ENCODE results near the gene KRT16.
"Not testable (repeated sequence)": the region's sequence is repeated elsewhere in the genome, so short reads cannot be mapped to it uniquely, and the experiment has no call there.

The KRT16 gene

DNA sequence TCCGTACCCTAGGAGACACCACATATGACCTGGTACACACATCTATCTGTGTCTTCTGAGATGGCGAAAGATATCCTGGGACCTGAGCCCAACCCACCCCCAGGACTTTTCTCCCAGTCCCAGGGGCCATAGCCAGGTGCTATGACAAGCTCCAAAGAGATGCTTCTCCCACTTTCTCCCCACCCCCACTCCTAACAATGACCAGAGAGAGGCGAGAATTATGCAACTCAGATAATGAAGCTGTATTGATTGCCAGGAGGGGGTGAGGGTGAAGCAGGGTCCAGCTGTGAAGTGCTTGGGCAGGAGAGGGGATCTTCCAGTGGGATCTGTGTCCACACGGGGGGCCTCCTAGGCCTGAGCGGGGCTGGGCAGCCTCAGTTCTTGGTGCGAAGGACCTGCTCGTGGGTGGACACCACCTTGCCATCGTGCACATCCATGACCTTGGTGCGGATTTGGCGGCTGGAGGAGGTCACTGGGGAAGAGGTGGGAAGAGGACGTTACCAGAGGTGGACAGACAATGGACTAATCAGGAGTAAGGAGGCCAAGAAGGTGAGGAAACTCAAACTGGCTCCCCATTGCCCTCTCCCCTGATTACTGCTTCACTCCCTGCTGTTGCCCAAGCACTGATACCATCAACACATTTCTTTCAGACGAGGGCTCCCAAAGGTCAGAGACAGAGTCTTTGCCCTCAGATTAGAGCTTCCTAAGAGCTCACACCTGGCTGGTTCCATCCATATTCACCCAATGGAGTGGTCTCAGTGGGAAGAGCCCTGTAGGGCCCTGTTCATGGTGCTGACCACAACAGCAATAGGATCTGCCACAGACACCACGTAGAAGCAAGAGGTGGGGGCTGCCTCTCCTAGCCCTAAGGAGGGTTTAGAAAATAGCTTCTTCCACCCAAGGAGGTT, 30.3 kb downstream of the KRT16 start:
- not testable (repeated sequence) for DNase-seq

DNA sequence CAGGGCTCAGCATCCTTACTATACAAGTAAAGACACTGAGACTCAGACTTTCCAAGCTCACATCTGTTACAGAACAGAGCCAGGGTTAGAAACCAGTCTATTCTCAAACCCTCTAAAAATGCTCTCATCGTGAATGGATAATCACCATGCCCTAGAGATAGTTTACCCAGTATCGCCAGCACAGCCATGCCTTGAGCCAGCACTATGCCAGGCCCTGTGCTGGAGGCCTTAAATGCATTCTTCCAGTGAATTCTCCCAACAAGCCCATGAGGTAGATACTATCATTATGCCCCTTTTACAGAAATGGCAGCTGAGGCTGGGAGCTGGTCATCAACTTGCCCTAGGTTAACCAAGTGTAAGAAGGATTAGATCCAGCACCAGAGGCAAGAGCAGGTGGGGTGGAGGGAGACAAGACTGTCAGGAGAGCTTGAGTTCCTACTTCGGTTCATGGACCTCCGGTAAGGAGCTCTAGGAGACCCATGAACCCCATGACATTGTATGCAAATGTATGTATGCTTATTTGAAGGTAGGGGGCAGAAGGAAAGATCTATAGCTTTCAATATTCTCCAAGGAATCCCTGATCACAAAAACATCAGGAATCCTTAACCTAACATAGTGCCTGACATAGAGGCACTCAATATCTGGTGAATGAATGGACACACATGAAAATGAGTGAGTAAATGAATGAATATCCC, 31.1 kb downstream of the KRT16 start:
- no peak for DNase-seq

DNA sequence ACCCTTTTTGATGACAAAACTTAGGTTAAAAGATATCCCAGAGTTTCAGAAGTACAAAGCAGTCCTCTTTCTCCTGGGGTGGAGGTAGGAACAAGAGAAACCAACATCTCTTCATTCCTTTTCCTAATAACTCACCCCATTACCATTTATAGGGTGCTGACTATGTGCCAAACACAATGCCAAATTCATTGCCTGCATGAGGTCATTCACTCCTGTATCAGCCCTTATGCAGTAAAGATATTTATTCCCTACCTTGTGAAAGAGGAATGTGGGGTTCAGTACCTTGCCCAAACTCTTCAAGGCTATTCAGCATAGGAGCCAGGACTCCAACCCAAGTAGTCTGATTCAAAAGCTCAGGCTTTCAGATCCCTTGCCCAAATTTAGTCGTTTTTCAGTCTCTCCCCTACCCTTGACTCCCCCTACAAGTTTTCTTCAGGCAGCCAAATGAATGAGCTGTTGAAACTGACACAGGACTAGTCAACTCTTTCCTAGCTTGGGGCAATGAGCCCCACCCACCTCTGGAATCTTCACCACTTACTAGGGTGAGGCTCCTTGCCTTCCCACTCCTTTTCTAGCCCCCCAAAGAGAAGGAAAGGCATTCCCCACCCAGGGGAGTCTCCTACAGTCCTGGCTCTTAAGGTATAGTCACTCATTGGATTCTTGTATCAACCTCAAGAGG, 31.7 kb downstream of the KRT16 start:
- DNase-seq, result no peak

DNA sequence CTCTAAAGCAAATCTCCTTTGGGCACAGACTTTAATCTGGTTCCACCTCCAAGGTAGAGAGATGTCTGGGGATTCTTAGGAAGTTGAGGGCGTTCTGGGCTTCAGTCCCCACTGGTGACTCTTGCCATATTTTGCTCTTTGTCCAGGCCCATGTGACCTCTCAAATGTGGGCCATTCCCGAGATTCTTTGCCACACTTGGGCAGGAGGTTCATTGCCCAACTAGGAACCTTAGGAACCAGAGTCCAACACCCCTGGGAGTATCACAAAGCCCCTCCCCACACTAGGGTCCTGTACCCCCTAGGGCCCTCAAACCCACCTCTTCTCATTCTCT, 32.4 kb downstream of the KRT16 start:
- no peak for DNase-seq

DNA sequence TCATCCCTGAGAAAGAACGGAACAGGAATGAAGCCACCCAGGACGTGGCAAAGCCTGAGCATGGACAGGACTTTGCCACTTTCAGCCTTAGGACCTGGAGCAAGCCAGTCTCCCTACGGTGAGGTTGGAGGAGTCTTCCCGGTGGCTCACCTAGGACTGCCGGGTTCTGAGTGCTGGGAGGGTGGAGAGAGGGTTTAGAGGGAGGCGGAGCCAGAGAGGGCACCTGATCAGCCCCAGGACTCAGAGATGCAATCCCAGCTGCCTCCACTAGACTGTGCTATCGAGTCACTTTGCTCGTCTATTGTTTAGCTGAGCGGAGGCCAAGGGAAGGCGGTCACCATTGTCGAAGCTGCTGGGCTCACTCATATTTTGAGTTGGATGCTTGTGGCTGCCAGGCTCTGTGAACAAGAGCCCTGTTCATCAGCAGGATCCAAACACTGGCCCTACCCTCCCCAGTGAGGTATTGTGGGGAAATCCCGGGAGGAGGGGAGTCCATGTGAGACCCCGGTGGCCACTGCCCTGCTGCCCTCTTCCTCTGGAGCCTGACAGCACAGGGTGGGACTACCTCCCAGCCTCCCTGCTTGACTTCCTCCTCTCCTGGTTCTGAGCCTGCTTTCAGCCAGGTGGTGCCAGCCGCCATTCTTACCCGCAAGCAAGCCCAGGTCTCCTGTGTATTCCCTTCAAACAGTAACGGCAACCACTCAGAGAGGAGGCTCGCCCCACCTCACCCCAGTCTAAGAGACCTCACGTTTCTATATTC, 32.9 kb downstream of the KRT16 start:
- DNase-seq, result peak; percentile 92

DNA sequence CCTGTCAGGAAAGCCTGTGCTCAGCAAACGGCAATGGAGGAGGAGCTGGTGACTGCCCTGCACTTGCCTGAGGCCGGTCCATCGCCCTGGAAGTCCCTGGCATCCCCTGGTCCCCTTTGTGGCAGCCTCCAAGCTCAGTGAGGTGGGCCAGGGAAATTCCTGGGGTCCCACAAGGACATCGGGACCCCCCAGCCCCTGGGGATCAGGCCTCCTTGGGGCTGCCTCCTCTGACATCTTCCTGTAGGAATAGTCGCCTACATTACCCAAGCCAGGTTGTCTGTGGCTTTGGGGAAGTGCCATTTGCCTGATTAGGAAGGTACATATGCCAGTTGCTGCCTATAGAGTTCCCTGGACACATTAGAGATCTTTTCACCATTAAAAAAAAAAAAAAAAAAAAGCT, 33.6 kb downstream of the KRT16 start:
- DNase-seq, result no peak

DNA sequence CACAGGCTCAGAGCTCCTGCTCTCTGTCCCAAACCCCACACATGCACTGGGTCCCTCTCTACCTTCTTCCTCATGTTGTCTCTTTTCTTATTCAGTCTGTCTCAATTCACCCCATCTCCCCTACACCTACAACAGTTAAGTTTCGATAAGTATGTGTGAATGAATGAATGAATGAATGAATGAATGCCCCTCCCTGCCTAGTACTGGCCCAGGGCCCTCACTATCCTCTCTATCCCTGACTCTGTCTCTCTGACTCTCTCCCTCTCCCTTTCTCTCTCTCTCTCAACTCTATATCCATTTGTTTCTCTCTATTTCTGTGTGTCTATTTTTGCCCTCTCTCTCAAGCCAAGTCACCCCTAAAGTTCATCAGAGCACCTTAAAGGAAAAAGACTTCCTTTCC, 34.0 kb downstream of the KRT16 start:
- DNase-seq, result no peak

DNA sequence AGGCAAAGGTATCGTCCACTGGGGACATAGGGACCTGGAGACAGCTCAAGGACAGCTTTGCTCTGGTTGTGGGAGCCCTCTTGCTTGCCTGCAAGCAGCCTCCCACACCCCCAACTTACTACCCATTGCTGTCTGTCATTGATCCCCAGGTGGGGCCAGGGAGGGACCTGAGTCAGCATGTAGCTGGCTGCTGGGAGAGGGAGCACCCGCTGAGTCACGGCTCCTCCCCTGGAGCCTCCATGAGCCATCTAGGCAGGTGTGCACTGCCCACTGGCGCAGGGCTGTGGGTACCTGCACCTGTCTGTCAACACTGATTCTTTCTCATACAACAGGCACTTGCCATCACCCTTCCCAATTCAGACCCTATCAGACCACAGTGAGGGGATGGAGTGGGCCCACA, 35.8 kb downstream of the KRT16 start:
- not testable (repeated sequence) for DNase-seq

DNA sequence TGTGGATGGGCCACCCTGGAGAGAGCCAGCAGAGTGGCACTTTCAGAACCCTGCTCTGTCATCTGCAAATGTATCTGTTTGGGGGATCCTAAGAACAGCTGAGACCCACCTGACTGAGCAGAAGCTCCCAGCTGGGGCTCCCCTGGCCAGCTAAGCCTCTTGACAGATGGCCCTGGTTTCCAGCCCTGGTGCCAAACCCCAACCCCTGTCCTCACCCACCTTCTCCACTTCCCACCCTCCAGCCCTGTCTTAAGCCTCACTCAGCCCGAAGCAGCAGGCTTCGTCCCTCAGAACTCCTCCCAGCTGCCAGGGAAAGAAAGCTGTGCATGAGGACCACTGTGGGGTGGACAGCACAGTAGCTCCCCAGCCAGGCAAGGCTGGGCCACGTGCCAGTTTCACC, 37.2 kb downstream of the KRT16 start:
- no peak for DNase-seq

DNA sequence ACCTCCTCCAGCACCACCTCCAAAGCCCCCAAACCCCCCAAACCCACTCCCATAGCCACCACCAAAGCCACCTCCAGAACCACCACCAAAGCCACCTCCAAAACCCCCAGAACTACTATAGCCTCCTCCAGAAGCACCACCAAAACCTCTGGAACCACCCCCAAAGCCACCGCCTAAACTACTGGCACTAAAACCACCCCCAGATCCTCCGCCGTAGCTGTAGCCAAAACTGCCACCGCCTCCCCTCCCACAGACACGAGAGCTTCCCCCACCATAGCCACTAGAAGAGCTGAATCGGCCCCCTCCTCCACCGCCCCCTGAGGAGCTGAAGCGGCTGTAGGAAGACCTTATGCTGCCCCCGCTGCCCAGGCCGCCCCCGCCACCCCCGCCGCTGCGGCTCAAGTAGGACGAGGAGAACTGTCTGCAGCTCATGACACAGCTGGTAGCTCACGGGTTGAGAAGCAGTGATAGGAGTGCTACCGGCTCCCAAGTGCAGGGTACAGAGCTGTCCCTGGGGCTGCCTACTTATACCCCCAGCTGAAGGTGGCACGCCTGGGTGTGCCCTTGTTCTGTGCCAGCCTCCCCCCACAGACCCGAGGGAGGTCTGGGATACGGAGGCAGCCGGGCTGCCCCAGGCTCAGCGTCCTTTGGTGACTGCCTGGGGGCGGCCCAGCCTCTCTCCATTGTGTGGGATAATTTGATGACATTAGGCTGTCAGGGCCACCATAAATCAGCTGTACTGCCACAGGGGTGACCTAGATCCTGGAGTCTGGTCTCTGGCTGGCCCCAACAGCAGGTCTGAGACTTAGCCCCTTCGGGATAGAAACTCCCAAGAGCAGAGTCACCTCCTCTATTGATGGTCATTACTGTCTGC, 40.8 kb downstream of the KRT16 start, which contains the start of gene KRT9:
TSS of gene KRT9 (minus strand) at position 499 of the 874 bp plus-strand sequence. CDS start at position 432, 67 bp downstream.
- DNase-seq, result no peak

DNA sequence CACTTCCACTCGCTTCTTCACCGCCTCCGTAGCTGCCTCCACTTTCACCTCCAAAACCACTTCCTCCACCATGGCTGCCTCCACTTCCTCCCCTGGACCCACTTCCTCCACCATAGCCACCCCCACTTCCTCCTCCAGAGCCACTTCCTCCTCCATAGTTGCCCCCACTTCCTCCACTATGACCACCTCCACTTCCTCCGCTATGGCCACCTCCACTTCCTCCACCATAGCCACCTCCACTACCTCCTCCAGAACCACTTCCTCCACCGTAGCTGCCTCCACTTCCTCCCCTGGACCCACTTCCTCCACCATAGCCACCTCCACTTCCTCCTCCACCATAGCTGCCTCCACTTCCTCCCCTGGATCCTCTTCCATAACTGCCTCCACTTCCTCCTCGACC, 45.2 kb downstream of the KRT16 start:
- no peak for DNase-seq

DNA sequence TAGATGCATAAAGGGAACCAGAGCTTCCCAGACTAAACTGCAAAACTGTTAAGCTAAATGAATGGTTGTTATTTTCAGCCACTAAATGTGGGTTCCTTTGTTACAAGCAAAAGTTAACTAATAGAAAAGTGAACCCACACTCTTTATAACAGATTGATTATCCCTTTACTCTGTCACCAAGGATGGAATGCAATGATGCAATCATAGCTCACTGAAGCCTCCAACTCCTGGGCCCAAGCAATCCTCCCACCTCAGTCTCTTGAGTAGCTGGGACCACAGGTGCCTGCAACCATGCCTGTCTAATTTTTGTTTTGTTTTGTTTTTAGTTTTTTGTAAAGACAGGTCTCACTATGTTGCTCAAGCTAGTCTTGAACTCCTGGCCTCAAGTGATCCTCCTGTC, 47.2 kb downstream of the KRT16 start:
- DNase-seq, result no peak

DNA sequence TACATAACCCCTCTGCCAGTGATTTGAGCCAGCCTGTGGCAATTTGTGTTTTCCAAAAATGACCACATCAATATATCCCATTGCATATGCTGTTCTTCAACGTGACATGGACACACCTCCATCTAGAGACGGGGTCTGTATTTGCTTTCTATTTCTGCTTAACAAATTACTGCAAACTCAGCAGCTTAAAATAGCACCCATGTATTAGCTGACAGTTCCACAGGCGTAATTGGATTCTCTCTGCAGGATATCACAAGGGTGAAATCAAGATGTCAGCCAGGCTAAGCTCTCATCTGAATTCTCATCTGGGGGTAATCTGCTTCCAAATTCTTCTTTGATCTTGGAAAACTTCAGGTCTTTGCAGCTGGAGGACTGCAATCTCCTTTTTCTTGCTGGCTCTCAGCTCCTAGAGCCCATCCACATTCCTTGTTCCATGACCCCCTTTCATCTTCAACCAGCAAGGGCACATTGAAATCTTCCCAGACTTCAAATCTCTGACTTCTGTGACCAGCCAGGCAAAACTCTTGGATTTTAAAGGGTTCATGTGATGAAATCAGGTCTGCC, 48.9 kb downstream of the KRT16 start:
- DNase-seq, result no peak

DNA sequence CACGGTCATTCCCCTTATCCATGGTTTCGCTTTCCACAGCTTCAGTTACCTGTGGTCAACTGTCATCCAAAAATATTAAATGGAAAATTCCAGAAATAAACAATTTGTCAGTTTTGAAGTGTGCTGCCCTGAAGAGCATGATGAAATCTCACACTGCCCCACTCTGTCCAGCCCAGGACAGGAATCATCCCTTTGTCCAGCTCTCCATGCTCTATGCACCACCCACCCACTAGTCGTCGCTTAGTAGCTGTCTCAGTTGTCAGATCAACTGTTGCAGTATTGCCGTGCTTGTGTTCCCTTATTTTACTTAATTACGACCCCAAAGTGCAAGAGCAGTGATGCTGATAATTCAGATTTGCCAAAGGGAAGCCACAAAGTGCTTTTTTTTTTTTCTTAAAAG, 51.0 kb downstream of the KRT16 start:
- DNase-seq, result no peak

Measured in hematopoietic multipotent progenitor cell treated with erythropoietin and hydrocortisone succinate and interleukin-3 and kit ligand, for 4 days (in vitro differentiated cells).